PFSK-1 (cell line): Measurements from ENCODE around the gene TUBB.

ENCODE experiments used
- FOXP2 ChIP-seq: optimal IDR thresholded peaks from 2 replicates; pipeline ENCODE3; 2011; ENCODE audit warnings: borderline replicate concordance, control low read depth, inconsistent platforms; ENCODE audit not compliant: insufficient read depth; ENCODE audit errors: extremely low read length, extremely low read depth
- POLR2AphosphoS5 ChIP-seq: IDR thresholded peaks from 2 replicates; pipeline ENCODE4 v1.6.1; 2012; ENCODE audit warnings: low read depth, mild to moderate bottlenecking, control low read depth, low read length, moderate library complexity
- REST ChIP-seq, 2 experiments: IDR thresholded peaks; 2 replicates each; pipeline versions ENCODE4 v1.6.1 to v1.8.0; 2011 to 2012; ENCODE audit warnings: low read depth in 2 of 2, low read length in 2 of 2, control low read depth in 1 of 2, inconsistent platforms in 1 of 2, mild to moderate bottlenecking in 1 of 2, moderate library complexity in 1 of 2; ENCODE audit not compliant: insufficient read depth in 1 of 2
- SIN3A ChIP-seq: IDR thresholded peaks from 2 replicates; pipeline ENCODE4 v1.6.1; 2012; ENCODE audit warnings: mild to moderate bottlenecking, low read length, moderate library complexity, borderline replicate concordance; ENCODE audit not compliant: insufficient read depth
- TAF1 ChIP-seq: IDR thresholded peaks from 2 replicates; pipeline ENCODE4 v1.6.1; 2012; ENCODE audit warnings: low read length, control low read depth, borderline replicate concordance; ENCODE audit not compliant: insufficient read depth

- TF ChIP-seq POLR2AphosphoS5 (peak; percentile 56; the same call in 1 of the 2 replicates), FOXP2 (no peak), TAF1 (peak; percentile 81; the same call in 1 of the 2 replicates), REST (IDR thresholded peaks at IDR 0.05; ENCODE audit: insufficient read depth in 1 of 2, low read depth in 2 of 2, low read length in 2 of 2) (no peak), SIN3A (peak; percentile 82; the same call in 1 of the 2 replicates)
These were observed 33.9 kb upstream of the TUBB start, which contains the start of gene PPP1R18 for GRCh38 chr6:30686009-30686907.
